ENCODE data around the gene OARD1. TPM values are rescaled to one million over a fixed set of nuclear protein-coding genes. Genes with fewer than 3 reads are reported as not detected.

OARD1 gene
- polyA plus RNA-seq, 3 donors from 2014 or later: 32.3 to 41.9 (median 33.2) TPM

DNA sequence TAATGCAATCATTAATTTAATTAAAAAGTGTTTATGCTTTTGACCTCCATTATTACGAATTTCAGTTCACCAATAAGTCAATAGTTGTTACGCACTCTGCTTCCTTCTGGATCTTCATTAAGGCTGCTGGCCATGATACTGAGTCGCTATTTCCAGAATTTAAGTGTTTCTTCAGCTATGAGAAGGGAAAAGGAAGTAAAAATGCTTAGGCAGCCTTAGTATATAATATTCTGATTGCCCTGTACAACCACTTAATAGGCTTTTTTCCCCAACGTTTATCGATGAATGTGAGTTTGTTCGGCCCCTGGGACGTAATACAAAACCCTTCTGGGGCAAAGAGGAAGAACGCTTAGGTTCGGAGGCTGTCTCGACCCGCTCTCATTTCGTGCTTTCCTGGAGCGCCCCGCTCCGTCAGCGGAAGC lies 644 bp downstream of the OARD1 start:
- DNase-seq: no peak
- peak overlapping the region; percentile 96 to 98 (median 96) for H3K4me3 Mint-ChIP-seq
- H3K36me3 Mint-ChIP-seq: peaks cover 7 to 19% (median 11%) of the 10 kb centered on the region in 3 donors
- no peaks in the 10 kb centered on the region for H3K9me3 Mint-ChIP-seq
- peaks cover 14 to 20% (median 15%) of the 10 kb centered on the region in 3 donors for H3K27me3 Mint-ChIP-seq (ENCODE audit: low read depth in 3 of 3)
- H3K27ac Mint-ChIP-seq: peak overlapping the region; percentile 95 to 99 (median 98)
- peaks cover 42 to 59% of the 10 kb centered on the region in 2 donors for H3K4me1 Mint-ChIP-seq

DNA sequence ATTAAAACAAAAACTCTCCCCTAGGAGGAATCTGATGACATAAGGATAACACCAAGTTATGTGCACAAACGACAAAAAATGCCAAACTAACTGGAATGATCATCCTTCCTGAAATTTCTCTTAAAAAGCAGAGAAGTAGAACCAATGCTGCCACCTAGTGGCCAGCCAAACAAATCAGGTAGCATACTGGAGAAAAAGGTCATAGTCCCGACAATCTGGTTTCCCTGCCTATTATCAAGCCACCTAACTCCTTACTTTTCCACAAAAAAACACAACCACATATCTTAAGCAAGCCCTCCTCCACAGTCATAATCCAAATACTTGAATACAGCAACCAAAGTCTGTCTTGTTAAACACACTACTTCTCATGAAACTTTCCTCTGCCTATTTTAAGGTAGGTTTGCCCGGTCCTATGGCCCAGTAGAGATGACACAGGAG lies 5.3 kb downstream of the OARD1 start:
- Mint-ChIP-seq H3K4me1 (peaks cover 18 to 34% of the 10 kb centered on the region in 2 donors), H3K4me3 (no peak overlapping the region), H3K27me3 (ENCODE audit: low read depth in 3 of 3) (peaks cover 1 to 4% (median 2%) of the 10 kb centered on the region in 3 donors), H3K9me3 (no peaks in the 10 kb centered on the region), H3K27ac (peak overlapping the region in 5 of 6 donors; percentile 4 to 74 (median 7)), H3K36me3 (peaks cover 11 to 46% (median 27%) of the 10 kb centered on the region in 3 donors)
- DNase-seq: peak; percentile 50 to 57 (median 54)

DNA sequence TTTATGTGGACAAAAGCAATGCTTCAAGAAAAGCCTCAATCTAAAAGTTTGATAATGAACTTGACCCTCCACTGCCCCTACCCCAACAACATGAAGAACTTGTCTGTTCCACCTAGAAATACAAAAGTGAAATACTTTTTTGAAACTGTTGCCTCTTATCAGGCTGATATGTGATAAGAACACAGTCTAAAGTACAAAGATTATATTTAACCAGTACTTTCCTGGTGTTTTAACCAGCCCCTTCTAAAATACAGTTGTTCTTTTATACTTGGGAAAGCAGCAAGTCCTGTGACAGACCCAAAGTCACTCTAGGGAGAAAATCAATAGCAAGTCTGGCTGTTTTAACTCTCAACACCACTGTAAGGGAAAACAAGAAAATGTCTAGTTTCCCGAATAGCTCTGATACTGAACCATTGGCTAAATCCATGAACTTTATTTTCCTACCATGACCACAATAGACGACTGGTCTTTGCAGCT lies 6.6 kb downstream of the OARD1 start:
- no peak for DNase-seq
- Mint-ChIP-seq H3K27me3 (ENCODE audit: low read depth in 3 of 3) (peaks cover 0 to 2% (median 0%) of the 10 kb centered on the region in 3 donors), H3K27ac (no peak overlapping the region), H3K9me3 (no peaks in the 10 kb centered on the region), H3K4me1 (peaks cover 6 to 21% of the 10 kb centered on the region in 2 donors), H3K4me3 (no peak overlapping the region), H3K36me3 (peaks cover 11 to 56% (median 27%) of the 10 kb centered on the region in 3 donors)

DNA sequence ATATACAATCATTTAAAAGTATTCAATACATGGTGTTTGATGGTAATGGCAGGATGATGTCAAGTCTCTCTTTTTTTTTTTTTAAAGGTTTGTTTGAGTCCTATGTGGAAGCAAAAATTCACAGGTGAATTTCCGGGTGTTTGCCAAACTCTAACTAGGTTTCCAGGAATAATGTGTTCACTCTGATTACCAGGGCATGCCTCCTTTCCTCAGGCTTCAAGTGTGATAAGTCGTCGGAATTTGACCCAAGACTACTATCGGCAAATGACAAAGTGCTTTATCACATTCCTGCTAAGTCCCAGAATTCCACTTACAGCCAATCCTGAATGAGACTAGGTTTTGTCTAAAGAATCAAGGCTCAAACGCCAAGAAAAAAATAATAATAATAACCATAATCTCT lies 7.3 kb downstream of the OARD1 start:
- H3K36me3 Mint-ChIP-seq: peaks cover 11 to 56% (median 34%) of the 10 kb centered on the region in 3 donors
- no peak overlapping the region for H3K27ac Mint-ChIP-seq
- peaks cover 8 to 15% of the 10 kb centered on the region in 2 donors for H3K4me1 Mint-ChIP-seq
- H3K4me3 Mint-ChIP-seq: no peak overlapping the region
- peaks cover 0 to 2% (median 0%) of the 10 kb centered on the region in 3 donors for H3K27me3 Mint-ChIP-seq (ENCODE audit: low read depth in 3 of 3)
- DNase-seq: no peak
- H3K9me3 Mint-ChIP-seq: no peaks in the 10 kb centered on the region

DNA sequence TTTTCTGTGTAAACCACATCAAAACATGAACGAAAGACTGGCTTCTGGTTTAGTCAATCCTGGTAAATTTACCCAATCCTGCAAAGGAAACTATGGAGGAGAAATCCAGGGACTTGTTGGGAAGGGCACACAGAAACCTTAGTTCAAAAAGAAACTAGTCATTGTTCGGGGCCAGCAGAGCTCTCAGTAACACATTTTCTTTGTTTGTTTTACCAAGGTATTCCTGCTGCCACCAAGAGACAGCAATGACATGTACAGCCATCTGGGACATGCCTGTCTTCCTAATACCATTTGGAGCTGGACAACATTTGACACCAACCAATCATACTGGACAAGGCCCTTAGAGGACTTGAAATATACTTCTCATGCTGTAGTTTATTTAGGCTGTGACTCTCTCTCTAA lies 8.3 kb downstream of the OARD1 start:
- Mint-ChIP-seq H3K27me3 (ENCODE audit: low read depth in 3 of 3) (peaks cover 0 to 2% (median 0%) of the 10 kb centered on the region in 3 donors), H3K4me1 (peaks cover 8 to 10% of the 10 kb centered on the region in 2 donors), H3K4me3 (no peak overlapping the region), H3K9me3 (no peaks in the 10 kb centered on the region), H3K36me3 (peaks cover 16 to 60% (median 36%) of the 10 kb centered on the region in 3 donors), H3K27ac (no peak overlapping the region)
- no peak for DNase-seq

DNA sequence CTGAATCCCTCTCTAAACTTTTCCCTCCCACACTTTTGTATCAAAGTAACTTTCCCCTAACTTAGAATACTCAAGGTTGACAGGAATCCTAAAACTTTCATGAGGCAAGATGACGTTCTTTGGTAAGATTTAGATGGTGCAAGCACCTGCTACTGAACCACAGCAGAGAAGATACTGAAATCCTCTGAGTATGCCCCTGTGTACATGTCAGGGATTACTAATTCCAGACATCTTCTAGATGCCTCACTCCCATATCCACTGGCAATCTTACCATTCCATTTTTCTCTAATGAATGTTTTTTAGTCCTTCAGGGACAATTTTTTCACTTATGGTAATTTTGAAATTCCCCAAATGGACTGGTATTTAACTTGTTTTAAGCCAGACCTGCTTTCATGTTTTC lies 10.1 kb downstream of the OARD1 start:
- no peaks in the 10 kb centered on the region for H3K9me3 Mint-ChIP-seq
- peaks cover 14 to 49% (median 31%) of the 10 kb centered on the region in 3 donors for H3K36me3 Mint-ChIP-seq
- peaks cover 22 to 24% of the 10 kb centered on the region in 2 donors for H3K4me1 Mint-ChIP-seq
- no peak overlapping the region for H3K4me3 Mint-ChIP-seq
- peaks cover 5 to 10% (median 9%) of the 10 kb centered on the region in 3 donors for H3K27me3 Mint-ChIP-seq (ENCODE audit: low read depth in 3 of 3)
- no peak for DNase-seq
- no peak overlapping the region for H3K27ac Mint-ChIP-seq

DNA sequence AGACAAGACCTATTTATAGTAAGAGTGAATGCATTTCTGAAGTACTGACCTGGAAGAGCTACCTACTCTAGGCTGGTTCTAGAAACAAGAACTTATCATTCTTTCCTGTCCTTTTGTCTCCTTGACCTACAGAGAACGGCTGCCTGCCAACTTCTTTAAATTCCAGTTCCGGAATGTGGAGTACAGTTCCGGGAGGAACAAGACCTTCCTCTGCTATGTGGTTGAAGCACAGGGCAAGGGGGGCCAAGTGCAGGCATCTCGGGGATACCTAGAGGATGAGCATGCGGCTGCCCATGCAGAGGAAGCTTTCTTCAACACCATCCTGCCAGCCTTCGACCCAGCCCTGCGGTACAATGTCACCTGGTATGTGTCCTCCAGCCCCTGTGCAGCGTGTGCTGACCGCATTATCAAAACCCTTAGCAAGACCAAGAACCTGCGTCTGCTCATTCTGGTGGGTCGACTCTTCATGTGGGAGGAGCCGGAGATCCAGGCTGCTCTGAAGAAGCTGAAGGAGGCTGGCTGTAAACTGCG lies 10.9 kb downstream of the OARD1 start:
- Mint-ChIP-seq H3K4me3 (no peak overlapping the region), H3K27me3 (ENCODE audit: low read depth in 3 of 3) (peaks cover 5 to 10% (median 9%) of the 10 kb centered on the region in 3 donors), H3K9me3 (no peaks in the 10 kb centered on the region), H3K4me1 (peaks cover 16 to 22% of the 10 kb centered on the region in 2 donors), H3K36me3 (peaks cover 8 to 42% (median 26%) of the 10 kb centered on the region in 3 donors), H3K27ac (no peak overlapping the region)
- no peak for DNase-seq

DNA sequence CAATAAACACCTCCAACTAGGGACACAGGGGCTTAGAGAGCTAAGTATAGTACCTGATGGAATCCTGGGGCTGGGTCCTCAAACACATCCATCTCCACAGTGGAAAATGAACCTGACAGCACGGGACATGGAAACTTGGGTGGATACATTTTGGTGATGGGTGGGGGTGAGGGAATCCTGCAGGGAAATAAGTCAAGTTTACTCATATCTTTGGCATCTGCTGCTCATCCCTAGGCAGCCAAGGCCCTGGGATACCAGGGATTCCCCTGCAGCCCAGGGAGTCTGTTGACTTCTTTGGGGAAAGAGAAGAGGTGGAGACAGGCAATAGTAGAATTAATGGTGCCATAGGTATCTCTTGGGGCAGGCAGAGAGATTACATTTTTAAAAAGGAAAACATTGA lies 12.6 kb downstream of the OARD1 start:
- no peak overlapping the region for H3K4me3 Mint-ChIP-seq
- DNase-seq: no peak
- peak overlapping the region in 3 of 6 donors; percentile 58 to 74 (median 68) for H3K27ac Mint-ChIP-seq

DNA sequence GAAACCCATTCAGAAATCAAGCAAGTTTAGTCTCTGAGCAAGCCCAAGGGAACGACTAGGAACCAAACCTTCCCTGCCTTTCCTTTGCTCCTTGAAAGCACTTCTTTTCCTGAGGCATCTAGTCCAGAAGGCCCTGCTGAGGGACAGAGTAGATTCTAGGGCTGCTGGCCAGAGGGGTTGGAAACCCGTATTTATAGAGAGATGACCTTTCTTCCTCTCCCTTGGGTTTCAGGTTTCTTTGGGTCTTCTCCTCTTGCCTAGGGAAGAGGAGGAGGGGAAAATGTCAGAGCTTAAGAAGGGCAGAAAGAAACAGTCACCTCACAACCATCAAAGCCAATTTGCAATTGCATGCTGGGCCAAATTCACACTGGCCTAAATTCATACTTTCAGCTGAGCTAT lies 13.4 kb downstream of the OARD1 start:
- Mint-ChIP-seq H3K27me3 (ENCODE audit: low read depth in 3 of 3) (peaks cover 5 to 10% (median 9%) of the 10 kb centered on the region in 3 donors), H3K36me3 (peaks cover 5 to 30% (median 15%) of the 10 kb centered on the region in 3 donors), H3K4me3 (no peak overlapping the region), H3K4me1 (peaks cover 16 to 22% of the 10 kb centered on the region in 2 donors), H3K9me3 (no peaks in the 10 kb centered on the region), H3K27ac (peak overlapping the region in 5 of 6 donors; percentile 30 to 90 (median 74))
- DNase-seq: no peak

More for the DNA sequence above, 12.6 kb downstream of the OARD1 start:
- Mint-ChIP-seq H3K4me1 (peaks cover 16 to 22% of the 10 kb centered on the region in 2 donors), H3K9me3 (no peaks in the 10 kb centered on the region), H3K27me3 (ENCODE audit: low read depth in 3 of 3) (peaks cover 5 to 10% (median 9%) of the 10 kb centered on the region in 3 donors), H3K36me3 (peaks cover 5 to 36% (median 22%) of the 10 kb centered on the region in 3 donors)

DNA sequence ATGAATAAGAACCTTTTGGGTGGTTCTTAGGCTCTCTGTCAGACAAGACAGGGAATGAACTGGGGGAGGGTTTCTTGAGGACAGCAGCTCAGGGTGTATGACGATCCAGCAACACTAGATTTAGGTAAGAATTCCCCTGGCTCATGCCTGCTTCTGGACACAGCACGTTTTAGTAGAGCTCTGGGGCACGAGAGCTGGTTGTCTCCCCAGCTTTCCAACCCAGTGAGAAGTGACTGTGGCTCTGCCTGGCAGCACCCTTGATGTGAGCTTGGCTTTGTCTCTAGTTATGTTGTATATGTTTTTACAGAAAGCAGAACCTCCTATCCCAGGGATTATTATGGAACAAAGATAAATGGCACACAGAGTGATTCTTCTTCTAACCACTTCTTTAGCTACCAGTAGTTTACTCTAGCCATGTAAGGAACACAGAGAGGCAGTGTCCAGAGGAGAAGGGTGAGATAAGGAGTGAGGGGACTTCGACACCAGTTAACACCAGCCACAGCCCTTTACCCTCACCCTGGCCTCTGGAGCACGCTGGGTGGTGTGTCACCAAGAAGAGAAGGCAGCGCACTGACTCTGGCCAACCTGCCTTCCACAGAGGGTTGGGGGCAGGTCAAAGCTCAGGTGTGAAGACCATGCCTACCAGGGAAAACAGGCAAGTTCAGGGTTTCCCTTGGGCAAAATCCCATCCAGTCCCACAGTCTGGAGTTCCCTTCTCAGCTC lies 15.2 kb downstream of the OARD1 start:
- Mint-ChIP-seq H3K4me1 (peaks cover 25 to 31% of the 10 kb centered on the region in 2 donors), H3K27ac (peak overlapping the region in 3 of 6 donors; percentile 13 to 78 (median 18)), H3K36me3 (peaks cover 7 to 20% (median 9%) of the 10 kb centered on the region in 3 donors), H3K9me3 (no peaks in the 10 kb centered on the region), H3K27me3 (ENCODE audit: low read depth in 3 of 3) (peaks cover 5 to 10% (median 9%) of the 10 kb centered on the region in 3 donors), H3K4me3 (no peak overlapping the region)
- no peak for DNase-seq

DNA sequence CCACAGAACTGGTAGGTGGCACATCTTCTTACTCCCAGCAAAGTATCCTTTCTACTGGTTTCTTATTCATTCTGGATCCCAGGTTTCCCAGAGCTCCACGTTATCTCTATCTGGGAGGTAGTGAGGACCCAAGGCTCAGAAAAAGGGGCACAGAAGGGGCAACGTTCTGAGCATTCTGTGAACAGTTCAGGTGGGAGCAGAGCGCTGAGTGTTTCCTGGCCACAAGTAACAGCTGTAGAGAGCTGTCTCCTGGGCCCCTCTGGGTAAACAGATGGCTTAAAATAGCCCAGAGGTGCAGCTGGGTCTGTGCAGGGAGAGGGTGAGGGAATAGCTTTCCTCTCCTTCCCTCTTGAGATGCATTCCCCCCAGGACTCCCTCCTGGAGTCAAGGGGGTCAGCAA lies 17.0 kb downstream of the OARD1 start:
- H3K9me3 Mint-ChIP-seq: no peaks in the 10 kb centered on the region
- no peak overlapping the region for H3K4me3 Mint-ChIP-seq
- H3K27ac Mint-ChIP-seq: no peak overlapping the region
- peaks cover 5 to 11% (median 9%) of the 10 kb centered on the region in 3 donors for H3K36me3 Mint-ChIP-seq
- no peak for DNase-seq
- H3K27me3 Mint-ChIP-seq (ENCODE audit: low read depth in 3 of 3): peaks cover 5 to 9% (median 8%) of the 10 kb centered on the region in 3 donors
- peaks cover 32 to 39% of the 10 kb centered on the region in 2 donors for H3K4me1 Mint-ChIP-seq

DNA sequence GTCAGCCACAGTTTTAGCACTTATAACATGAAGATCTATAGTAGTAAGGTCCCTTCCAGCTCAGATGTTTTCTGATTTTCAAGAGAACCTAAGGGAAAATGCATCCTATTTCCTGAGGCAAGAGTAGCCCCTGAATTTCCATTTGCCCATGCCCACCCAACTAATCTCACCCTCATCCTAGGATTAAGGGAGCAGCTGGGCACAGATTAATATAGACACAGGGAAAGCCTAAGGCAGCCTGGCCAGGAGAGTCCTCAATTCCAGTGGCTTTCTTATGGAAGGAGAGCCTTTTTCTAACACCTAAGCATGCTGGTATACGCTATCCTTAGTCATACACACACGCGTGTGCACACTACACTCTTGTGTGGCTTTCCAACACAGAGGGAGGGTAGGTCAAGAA lies 17.6 kb downstream of the OARD1 start:
- Mint-ChIP-seq H3K27ac (peak overlapping the region in 2 of 6 donors; percentile 38 to 49), H3K4me1 (peaks cover 32 to 35% of the 10 kb centered on the region in 2 donors), H3K36me3 (peaks cover 2 to 11% (median 8%) of the 10 kb centered on the region in 3 donors), H3K4me3 (no peak overlapping the region), H3K27me3 (ENCODE audit: low read depth in 3 of 3) (peaks cover 5 to 9% (median 8%) of the 10 kb centered on the region in 3 donors), H3K9me3 (no peaks in the 10 kb centered on the region)
- DNase-seq: no peak

DNA sequence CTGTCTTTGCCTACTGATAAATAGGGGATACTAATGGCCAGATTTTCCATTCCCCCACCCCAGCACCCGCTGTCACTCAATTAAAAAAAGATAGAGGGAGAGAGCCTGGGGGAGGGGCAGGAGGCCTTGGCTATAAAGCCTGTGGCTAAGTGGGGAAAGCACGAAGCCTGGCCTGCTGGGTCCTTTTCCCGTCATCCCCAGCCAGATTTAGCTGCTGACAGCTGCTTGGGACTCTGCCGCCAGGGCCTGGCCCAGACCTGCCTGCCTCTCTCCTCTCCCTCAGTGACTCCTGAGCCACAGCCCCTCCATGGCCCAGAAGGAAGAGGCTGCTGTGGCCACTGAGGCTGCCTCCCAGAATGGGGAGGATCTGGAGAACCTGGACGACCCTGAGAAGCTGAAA lies 19.1 kb downstream of the OARD1 start, which contains the start of gene APOBEC2:
Gene APOBEC2 (plus strand): TSS at position 162 of the 400 bp plus-strand sequence. CDS start 146 bp downstream, at position 308.
- Mint-ChIP-seq H3K27ac (peak within 1 kb of the TSS in 5 of 6 donors; percentile 8 to 70 (median 36)), H3K4me3 (peak within 1 kb of the TSS in 4 of 5 donors; percentile 0 to 37 (median 16)), H3K4me1 (peaks cover 23 to 26% of the 10 kb centered on the region in 2 donors), H3K27me3 (ENCODE audit: low read depth in 3 of 3) (peaks cover 2 to 4% (median 3%) of the 10 kb centered on the region in 3 donors), H3K36me3 (peaks cover 4 to 8% (median 4%) of the 10 kb centered on the region in 3 donors), H3K9me3 (no peaks in the 10 kb centered on the region)
- DNase-seq: no peak

Data from immature natural killer cell (primary cell).